Subcutaneous abdominal adipose tissue (tissue), 5 donors: Measurements from ENCODE around the gene ACVRL1.
A peak's percentile ranks its signal among the peaks of the same experiment; 100 is the strongest.

Experiments
- H3K27ac ChIP-seq: one replicate; pipeline ENCODE4 v1.7.0; 2013; ENCODE audit warnings: low read depth, mild to moderate bottlenecking, inconsistent platforms, low read length, moderate library complexity
- H3K27me3 ChIP-seq, 5 donors: one replicate each; pipeline ENCODE4 v1.7.0; 2013; ENCODE audit warnings: low read length in 5 of 5, inconsistent platforms in 1 of 5; ENCODE audit not compliant: control insufficient read depth in 5 of 5, insufficient read depth in 4 of 5
- H3K36me3 ChIP-seq, 5 donors: one replicate each; pipeline ENCODE4 v1.7.0; 2013; ENCODE audit warnings: low read length in 5 of 5; ENCODE audit not compliant: control insufficient read depth in 5 of 5, insufficient read depth in 5 of 5
- H3K4me1 ChIP-seq, 5 donors: one replicate each; pipeline ENCODE4 v1.7.0; 2013; ENCODE audit warnings: low read length in 5 of 5, mild to moderate bottlenecking in 3 of 5, moderate library complexity in 1 of 5; ENCODE audit not compliant: control insufficient read depth in 5 of 5, insufficient read depth in 5 of 5
- H3K4me3 ChIP-seq, 5 donors: one replicate each; pipeline ENCODE4 v1.7.0; 2013; ENCODE audit warnings: low read length in 5 of 5, low read depth in 1 of 5
- H3K9ac ChIP-seq, 5 donors: one replicate each; pipeline ENCODE4 v1.7.0; 2013; ENCODE audit warnings: low read length in 5 of 5, mild to moderate bottlenecking in 4 of 5, moderate library complexity in 3 of 5
- H3K9me3 ChIP-seq, 5 donors: one replicate each; pipeline ENCODE4 v1.7.0; 2013; ENCODE audit warnings: low read length in 5 of 5; ENCODE audit not compliant: control insufficient read depth in 5 of 5
- donor health status: healthy.
- donor health status: healthy.
- donor health status: healthy.
- donor health status: healthy.
- donor health status: healthy.

The ACVRL1 gene

GRCh38 chr12:51922762-51923505, 15.6 kb downstream of the ACVRL1 start:
- Histone ChIP-seq H3K27me3 (no peaks in the 10 kb centered on the region), H3K4me1 (peaks cover 14 to 55% (median 28%) of the 10 kb centered on the region in 5 donors), H3K4me3 (peak overlapping the region; percentile 47 to 67 (median 56)), H3K9me3 (no peaks in the 10 kb centered on the region), H3K9ac (peak overlapping the region; percentile 53 to 89 (median 72)), H3K36me3 (peaks cover 0 to 29% (median 23%) of the 10 kb centered on the region in 5 donors), H3K27ac (peak overlapping the region; percentile 95)

DNA sequence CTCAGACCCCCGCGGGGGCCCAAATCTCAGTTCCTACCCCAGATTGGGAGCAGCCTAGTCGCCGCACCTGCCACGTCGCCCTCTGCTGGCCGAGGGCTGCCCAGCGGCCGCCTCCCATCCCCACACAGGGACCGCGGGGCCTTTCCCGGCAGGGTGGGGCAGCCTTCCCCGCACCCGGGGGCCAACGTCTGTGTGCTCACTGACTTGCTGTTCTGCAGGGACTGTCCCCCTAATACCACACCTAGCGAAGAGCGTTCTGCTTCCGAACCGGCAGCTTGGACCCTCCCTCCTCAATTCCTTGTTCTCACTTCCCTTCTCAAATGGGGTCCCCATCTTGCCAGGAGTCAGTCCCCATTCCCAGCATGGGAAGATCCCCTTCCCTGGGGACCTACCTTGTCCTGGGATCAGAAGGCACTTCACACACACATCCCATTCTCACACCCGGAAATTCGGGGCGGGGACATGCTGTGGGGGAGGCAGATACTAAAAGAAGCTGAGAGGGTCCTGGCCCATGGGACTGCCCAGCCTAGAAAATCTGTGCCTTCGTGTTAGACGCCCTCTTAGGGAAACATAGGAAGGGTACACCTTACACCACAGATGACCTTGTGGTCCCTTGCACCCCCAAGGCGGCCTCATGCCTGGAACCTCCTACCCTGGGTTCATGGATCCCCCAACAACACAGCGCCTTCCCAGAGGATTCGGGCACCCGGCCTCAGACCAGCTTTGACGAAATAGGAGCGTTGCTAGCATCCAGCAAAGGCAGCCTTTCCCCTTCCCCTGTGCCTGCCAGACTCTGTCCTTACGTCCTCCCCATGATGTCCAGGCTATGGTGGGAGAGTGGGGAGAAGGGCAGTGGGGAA, 16.4 kb downstream of the ACVRL1 start:
- Histone ChIP-seq H3K9me3 (no peaks in the 10 kb centered on the region), H3K27ac (peak overlapping the region; percentile 95), H3K4me1 (peaks cover 14 to 51% (median 28%) of the 10 kb centered on the region in 5 donors), H3K36me3 (peaks cover 0 to 21% (median 16%) of the 10 kb centered on the region in 5 donors), H3K9ac (peak overlapping the region; percentile 53 to 89 (median 72)), H3K4me3 (peak overlapping the region; percentile 47 to 67 (median 56)), H3K27me3 (no peaks in the 10 kb centered on the region)

DNA sequence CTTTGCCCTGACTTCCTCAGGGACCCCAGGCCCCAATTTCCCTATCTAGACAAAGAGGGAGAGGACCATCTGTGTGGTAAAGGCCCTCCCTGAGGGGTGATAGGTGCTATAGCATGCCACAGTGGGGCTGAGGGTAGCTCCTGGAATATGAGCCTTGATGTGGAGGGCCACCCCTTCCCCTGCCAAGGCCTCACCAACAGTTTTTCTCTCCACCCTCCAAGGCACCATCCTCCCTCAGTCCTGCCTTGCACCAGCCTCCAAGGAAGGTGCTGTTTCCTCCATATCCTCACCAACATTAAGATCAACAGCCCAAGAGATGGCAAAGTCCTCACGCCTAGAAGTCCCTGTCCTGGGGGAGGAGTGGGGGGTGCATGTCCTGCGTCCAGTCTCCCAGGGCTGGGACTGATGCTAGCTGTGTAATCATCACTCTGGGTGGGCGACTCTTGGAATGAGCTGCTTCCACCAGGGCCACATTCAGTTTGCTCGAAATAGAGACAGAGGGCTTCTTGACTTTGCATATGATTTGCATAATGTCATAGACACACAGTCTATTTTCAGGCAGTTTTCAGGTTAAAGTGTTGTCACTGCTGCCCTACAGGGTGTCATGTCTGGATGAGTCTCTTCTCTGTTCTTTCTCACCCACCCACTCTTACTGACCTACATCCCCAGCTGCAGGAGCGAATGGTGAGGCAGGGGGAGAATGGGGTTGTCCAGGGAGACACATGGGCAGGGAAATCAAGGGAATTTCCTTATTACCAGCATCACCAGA, 17.4 kb downstream of the ACVRL1 start:
- Histone ChIP-seq H3K36me3 (peaks cover 0 to 11% (median 6%) of the 10 kb centered on the region in 5 donors), H3K9me3 (no peaks in the 10 kb centered on the region), H3K4me3 (no peak overlapping the region), H3K27ac (peak overlapping the region; percentile 95), H3K27me3 (no peaks in the 10 kb centered on the region), H3K4me1 (peaks cover 14 to 51% (median 28%) of the 10 kb centered on the region in 5 donors), H3K9ac (peak overlapping the region in 2 of 5 donors; percentile 12 to 23)

DNA sequence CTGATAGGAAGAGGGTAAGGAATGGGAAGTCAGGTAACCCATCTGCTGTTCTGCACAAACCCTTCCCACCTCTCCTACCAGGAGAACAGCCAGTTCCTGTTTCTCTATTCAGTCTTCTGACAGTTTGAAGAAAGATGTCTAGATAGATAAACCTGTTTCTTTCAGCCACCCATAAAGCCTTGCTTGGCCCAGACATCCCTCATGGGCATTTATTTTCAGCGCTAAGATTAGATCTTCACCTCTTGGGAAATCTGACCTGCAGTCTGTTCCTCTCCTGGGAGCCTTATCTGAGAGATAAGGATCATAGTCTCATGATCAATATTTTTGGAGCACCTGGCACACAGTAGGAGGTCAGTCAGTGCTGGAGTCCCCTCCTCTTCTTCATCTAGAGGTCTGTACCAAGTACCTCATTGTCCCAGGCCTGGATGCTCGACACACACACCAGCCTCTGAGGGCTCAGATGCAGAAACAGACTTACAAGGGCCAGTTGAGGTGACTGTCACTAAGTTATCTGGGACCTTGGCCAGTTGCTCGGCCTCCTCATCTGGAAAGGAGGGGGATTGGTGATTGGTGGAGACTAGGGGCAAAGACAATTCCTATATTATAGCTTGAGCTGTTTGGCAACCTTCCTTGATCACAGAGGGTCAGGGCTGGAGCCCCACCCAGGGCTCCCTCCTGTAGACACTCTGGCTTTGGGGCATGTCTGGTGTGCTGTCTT, 18.2 kb downstream of the ACVRL1 start:
- H3K9me3 ChIP-seq, result no peaks in the 10 kb centered on the region
- peak overlapping the region in 2 of 5 donors; percentile 12 to 23 for H3K9ac ChIP-seq

DNA sequence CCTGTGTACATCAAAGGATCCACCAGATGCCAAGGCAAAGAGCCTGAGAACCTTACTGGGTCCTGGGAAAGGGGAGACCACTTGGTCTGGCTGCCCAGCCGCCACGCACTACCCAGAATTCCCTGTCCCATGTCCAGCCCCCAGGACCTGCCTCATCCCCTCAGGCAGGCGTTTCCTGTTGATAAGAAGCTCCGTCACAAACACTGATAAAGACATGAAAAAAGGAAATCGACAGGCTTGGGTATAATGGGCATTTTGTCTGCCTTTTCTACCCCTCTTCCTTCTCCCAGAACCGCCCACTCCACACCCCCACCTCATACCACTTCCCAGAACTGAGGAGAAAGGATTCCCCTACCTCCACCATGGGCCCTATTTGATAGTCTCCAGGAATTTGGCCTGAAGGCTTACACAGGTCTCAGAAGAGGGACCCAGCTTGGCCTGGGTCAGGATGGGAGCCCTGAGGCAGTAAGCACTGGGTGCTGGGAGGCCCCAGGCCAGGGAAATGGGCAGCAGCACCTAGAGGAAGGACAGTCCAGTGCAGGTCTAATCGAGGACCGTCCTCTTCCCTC, 18.8 kb downstream of the ACVRL1 start:
- H3K4me3 ChIP-seq, result no peak overlapping the region
- no peaks in the 10 kb centered on the region for H3K27me3 ChIP-seq
- peaks cover 14 to 51% (median 28%) of the 10 kb centered on the region in 5 donors for H3K4me1 ChIP-seq
- peak overlapping the region; percentile 46 for H3K27ac ChIP-seq
- no peaks in the 10 kb centered on the region for H3K9me3 ChIP-seq
- no peak overlapping the region for H3K9ac ChIP-seq
- no peaks in the 10 kb centered on the region for H3K36me3 ChIP-seq

More for the DNA sequence above, 18.2 kb downstream of the ACVRL1 start:
- Histone ChIP-seq H3K4me1 (peaks cover 14 to 51% (median 28%) of the 10 kb centered on the region in 5 donors), H3K4me3 (no peak overlapping the region), H3K36me3 (peaks cover 0 to 4% (median 0%) of the 10 kb centered on the region in 5 donors), H3K27me3 (no peaks in the 10 kb centered on the region), H3K27ac (peak overlapping the region; percentile 46)

DNA sequence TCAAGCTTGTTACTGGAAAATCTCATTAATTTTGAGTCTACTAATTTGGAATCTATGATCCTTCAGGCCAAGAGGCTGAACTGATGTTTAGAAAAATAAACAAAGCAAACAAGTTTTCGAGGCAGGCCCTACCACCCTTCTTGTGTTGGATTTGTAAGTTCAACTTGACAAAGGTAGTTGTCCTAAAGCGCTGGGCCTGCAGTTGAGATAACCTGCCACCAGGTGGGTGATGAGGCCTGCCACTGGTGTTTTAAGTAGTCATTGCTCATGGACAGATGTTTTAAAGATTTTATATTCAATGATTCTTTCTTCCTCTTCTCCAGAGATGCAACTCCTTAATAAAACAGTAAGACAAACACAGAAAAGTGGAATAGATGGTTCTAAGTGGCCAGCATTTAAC, 19.4 kb downstream of the ACVRL1 start:
- Histone ChIP-seq H3K27me3 (no peaks in the 10 kb centered on the region), H3K36me3 (no peaks in the 10 kb centered on the region), H3K9ac (no peak overlapping the region), H3K4me1 (peaks cover 14 to 48% (median 28%) of the 10 kb centered on the region in 5 donors), H3K27ac (no peak overlapping the region), H3K9me3 (no peaks in the 10 kb centered on the region), H3K4me3 (no peak overlapping the region)

- Histone ChIP-seq H3K4me3 (no peak overlapping the region), H3K27me3 (no peaks in the 10 kb centered on the region), H3K36me3 (no peaks in the 10 kb centered on the region), H3K27ac (no peak overlapping the region), H3K9ac (no peak overlapping the region), H3K9me3 (no peaks in the 10 kb centered on the region), H3K4me1 (no peaks in the 10 kb centered on the region)
Observed at GRCh38 chr12:51932218-51933076, 25.1 kb downstream of the ACVRL1 start.

- H3K27me3 ChIP-seq, result no peaks in the 10 kb centered on the region
- H3K9me3 ChIP-seq, result no peaks in the 10 kb centered on the region
- H3K4me3 ChIP-seq, result no peak overlapping the region
- H3K27ac ChIP-seq, result no peak overlapping the region
- H3K36me3 ChIP-seq, result no peaks in the 10 kb centered on the region
- H3K4me1 ChIP-seq, result no peaks in the 10 kb centered on the region
- H3K9ac ChIP-seq, result no peak overlapping the region
Observed at GRCh38 chr12:51934080-51934479, 26.8 kb downstream of the ACVRL1 start.
